Mesendoderm (in vitro differentiated cells): ENCODE measurements around the gene TRIM58.

ENCODE experiments used
- DNase-seq: peaks from one replicate; pipeline ENCODE4 v3.0.0; 2013
- H2AK5ac ChIP-seq: 2 replicates; pipeline ENCODE4 v1.6.1; 2013; ENCODE audit warnings: low read length, inconsistent platforms
- H2BK120ac ChIP-seq: 2 replicates; pipeline ENCODE4 v1.6.1; 2013; ENCODE audit warnings: low read depth, mild to moderate bottlenecking, low read length, moderate library complexity, mixed read lengths
- H2BK15ac ChIP-seq: replicated peaks from 2 replicates; pipeline ENCODE4 v1.6.1; 2013; ENCODE audit warnings: low read depth, mild to moderate bottlenecking, moderate library complexity
- H2BK5ac ChIP-seq: 2 replicates; pipeline ENCODE4 v1.6.1; 2013; ENCODE audit warnings: low read length, inconsistent platforms
- H3K18ac ChIP-seq: 2 replicates; pipeline ENCODE4 v1.6.1; 2013; ENCODE audit warnings: mild to moderate bottlenecking, low read length, mixed read lengths
- H3K23ac ChIP-seq: one replicate; pipeline ENCODE4 v1.6.1; 2013; ENCODE audit warnings: low read length
- H3K27ac ChIP-seq: 2 replicates; pipeline ENCODE4 v1.5.1; 2013; ENCODE audit warnings: low read depth, mild to moderate bottlenecking, inconsistent platforms, low read length, moderate library complexity
- H3K27me3 ChIP-seq: 2 replicates; pipeline ENCODE4 v1.6.1; 2013; ENCODE audit warnings: low read length, control low read depth, mild to moderate bottlenecking, inconsistent platforms; ENCODE audit not compliant: insufficient read depth, poor library complexity
- H3K36me3 ChIP-seq: 2 replicates; pipeline ENCODE4 v1.6.1; 2013; ENCODE audit warnings: low read length, inconsistent platforms; ENCODE audit not compliant: control insufficient read depth, insufficient read depth
- H3K4ac ChIP-seq: one replicate; pipeline ENCODE4 v1.6.1; 2013; ENCODE audit warnings: low read depth, mild to moderate bottlenecking, low read length, moderate library complexity
- H3K4me1 ChIP-seq: 2 replicates; pipeline ENCODE4 v1.6.1; 2013; ENCODE audit warnings: low read depth, low read length, inconsistent platforms; ENCODE audit not compliant: control insufficient read depth
- H3K4me2 ChIP-seq: 2 replicates; pipeline ENCODE4 v1.6.1; 2013; ENCODE audit warnings: low read length
- H3K4me3 ChIP-seq: 2 replicates; pipeline ENCODE4 v1.5.1; 2013; ENCODE audit warnings: mild to moderate bottlenecking, low read length
- H3K56ac ChIP-seq: one replicate; pipeline ENCODE4 v1.6.1; 2013; ENCODE audit warnings: low read length
- H3K79me1 ChIP-seq: 2 replicates; pipeline ENCODE4 v1.6.1; 2013; ENCODE audit warnings: low read length, inconsistent platforms
- H3K79me2 ChIP-seq: 2 replicates; pipeline ENCODE4 v1.6.1; 2013; ENCODE audit warnings: mild to moderate bottlenecking, low read length; ENCODE audit not compliant: control insufficient read depth, insufficient read depth
- H3K9ac ChIP-seq: 2 replicates; pipeline ENCODE4 v1.6.1; 2013; ENCODE audit warnings: low read length, inconsistent platforms
- H4K5ac ChIP-seq: one replicate; pipeline ENCODE4 v1.6.1; 2013; ENCODE audit warnings: low read length
- H4K8ac ChIP-seq: one replicate; pipeline ENCODE4 v1.6.1; 2013; ENCODE audit warnings: low read depth, mild to moderate bottlenecking, control low read depth, low read length, moderate library complexity
- WGBS: extraction: QIAGEN DNeasy Blood & Tissue Kit; methylation state at CpG from one replicate; pipeline ENCODE4 v1.1.7; 2013; ENCODE audit warnings: low lambda C conversion rate, missing lambda C conversion rate; ENCODE audit not compliant: insufficient coverage; ENCODE audit errors: extremely low coverage; 5-methylcytosine and 5-hydroxymethylcytosine counted together

Gene TRIM58

GRCh38 chr1:247913786-247914185 is 56.8 kb downstream of the TRIM58 start:
- no peak for DNase-seq
- Histone ChIP-seq H3K4ac (no peak overlapping the region), H2AK5ac (no peak overlapping the region), H3K4me2 (no peak overlapping the region), H3K27ac (no peak overlapping the region), H3K4me1 (no peaks in the 10 kb centered on the region), H2BK5ac (no peak overlapping the region), H3K18ac (no peak overlapping the region), H3K9ac (no peak overlapping the region), H4K5ac (no peak overlapping the region), H3K79me1 (no peaks in the 10 kb centered on the region), H2BK120ac (no peak overlapping the region), H3K79me2 (no peaks in the 10 kb centered on the region), H3K56ac (no peak overlapping the region), H2BK15ac (no peak overlapping the region), H4K8ac (no peak overlapping the region), H3K36me3 (no peaks in the 10 kb centered on the region), H3K27me3 (no peaks in the 10 kb centered on the region), H3K4me3 (no peak overlapping the region), H3K23ac (no peak overlapping the region)
- no CpG with 5 or more reads among the region's 2 CpGs for WGBS

GRCh38 chr1:247914941-247915662 is 58.1 kb downstream of the TRIM58 start:
- Histone ChIP-seq H3K4me3 (no peak overlapping the region), H2BK5ac (no peak overlapping the region), H2BK120ac (no peak overlapping the region), H2BK15ac (no peak overlapping the region), H3K18ac (no peak overlapping the region), H3K27ac (no peak overlapping the region), H3K56ac (no peak overlapping the region), H3K23ac (no peak overlapping the region), H3K79me1 (no peaks in the 10 kb centered on the region), H3K4me1 (no peaks in the 10 kb centered on the region), H4K8ac (no peak overlapping the region), H3K4ac (no peak overlapping the region), H3K36me3 (no peaks in the 10 kb centered on the region), H3K9ac (no peak overlapping the region), H3K4me2 (no peak overlapping the region), H3K27me3 (no peaks in the 10 kb centered on the region), H4K5ac (no peak overlapping the region), H2AK5ac (no peak overlapping the region), H3K79me2 (no peaks in the 10 kb centered on the region)
- WGBS = no CpG with 5 or more reads among the region's 4 CpGs
- no peak for DNase-seq

GRCh38 chr1:247919952-247920351 is 63.0 kb downstream of the TRIM58 start, which contains the start of gene OR2T8:
Gene OR2T8 (plus strand): TSS chr1:247920252. CDS start chr1:247921018, 766 bp downstream.
- no peak within 1 kb of the TSS for H3K18ac ChIP-seq

GRCh38 chr1:247923941-247924340 is 67.0 kb downstream of the TRIM58 start:
- WGBS = no CpG with 5 or more reads among the region's 3 CpGs
- Histone ChIP-seq H3K23ac (no peak overlapping the region), H3K9ac (no peak overlapping the region), H3K56ac (no peak overlapping the region), H2BK15ac (no peak overlapping the region), H3K27me3 (no peaks in the 10 kb centered on the region), H3K4me2 (no peak overlapping the region), H4K5ac (no peak overlapping the region), H2AK5ac (no peak overlapping the region), H2BK120ac (no peak overlapping the region), H3K18ac (no peak overlapping the region), H3K4me1 (no peaks in the 10 kb centered on the region), H3K79me1 (no peaks in the 10 kb centered on the region), H3K4ac (no peak overlapping the region), H4K8ac (no peak overlapping the region), H3K27ac (no peak overlapping the region), H3K79me2 (no peaks in the 10 kb centered on the region), H3K4me3 (no peak overlapping the region), H3K36me3 (no peaks in the 10 kb centered on the region), H2BK5ac (no peak overlapping the region)
- peak; percentile 14 for DNase-seq

More at GRCh38 chr1:247919952-247920351, 63.0 kb downstream of the TRIM58 start, which contains the start of gene OR2T8:
- Histone ChIP-seq H3K9ac (no peak within 1 kb of the TSS), H3K56ac (no peak within 1 kb of the TSS), H3K79me1 (no peaks in the 10 kb centered on the region), H3K4me1 (no peaks in the 10 kb centered on the region), H2BK5ac (no peak within 1 kb of the TSS), H2AK5ac (no peak within 1 kb of the TSS), H3K36me3 (no peaks in the 10 kb centered on the region), H3K4ac (no peak within 1 kb of the TSS), H4K5ac (no peak within 1 kb of the TSS), H3K4me2 (no peak within 1 kb of the TSS), H4K8ac (no peak within 1 kb of the TSS), H3K23ac (no peak within 1 kb of the TSS), H2BK120ac (no peak within 1 kb of the TSS), H2BK15ac (no peak within 1 kb of the TSS), H3K4me3 (no peak within 1 kb of the TSS), H3K79me2 (no peaks in the 10 kb centered on the region), H3K27me3 (no peaks in the 10 kb centered on the region), H3K27ac (no peak within 1 kb of the TSS)
- no peak for DNase-seq
- no CpG with 5 or more reads among the region's 2 CpGs for WGBS

GRCh38 chr1:247924868-247925267 is 67.9 kb downstream of the TRIM58 start, which contains the start of gene OR2AJ1:
Gene OR2AJ1 (plus strand): TSS chr1:247924889. CDS start chr1:247933769, 8,880 bp downstream.
- Histone ChIP-seq H3K79me1 (no peaks in the 10 kb centered on the region), H3K56ac (no peak within 1 kb of the TSS), H2AK5ac (no peak within 1 kb of the TSS), H3K4me1 (no peaks in the 10 kb centered on the region), H4K8ac (no peak within 1 kb of the TSS), H3K4me3 (no peak within 1 kb of the TSS), H3K4ac (no peak within 1 kb of the TSS), H2BK15ac (no peak within 1 kb of the TSS), H4K5ac (no peak within 1 kb of the TSS), H3K4me2 (no peak within 1 kb of the TSS), H3K79me2 (no peaks in the 10 kb centered on the region), H3K27me3 (no peaks in the 10 kb centered on the region), H3K18ac (no peak within 1 kb of the TSS), H2BK5ac (no peak within 1 kb of the TSS), H3K9ac (no peak within 1 kb of the TSS), H3K27ac (no peak within 1 kb of the TSS), H3K23ac (no peak within 1 kb of the TSS), H3K36me3 (no peaks in the 10 kb centered on the region), H2BK120ac (no peak within 1 kb of the TSS)
- WGBS = no CpG with 5 or more reads among the region's 9 CpGs
- no peak for DNase-seq
